Kidney (tissue), 14 donors: ENCODE results near the gene CCDC157. TPM values are rescaled to one million over a fixed set of nuclear protein-coding genes. Genes with fewer than 3 reads are reported as not detected.

ENCODE experiments used
- DNase-seq, 5 donors: peaks; one replicate each; pipeline ENCODE4 v3.0.0-alpha.2; 2013 to 2020
- FAIRE-seq: peaks from 2 replicates; lab custom pipeline; 2012; peaks lifted over from hg19 to GRCh38; lab: Jason Lieb, UNC
- H3K27ac ChIP-seq, 2 donors: one replicate each; pipeline ENCODE4 v1.7.0; 2013; ENCODE audit warnings: low read depth in 2 of 2, low read length in 2 of 2, inconsistent platforms in 1 of 2
- H3K27me3 ChIP-seq: one replicate; pipeline ENCODE4 v1.7.1; 2013; ENCODE audit warnings: low read length, inconsistent platforms; ENCODE audit not compliant: control insufficient read depth, insufficient read depth
- H3K36me3 ChIP-seq, 3 donors: one replicate each; pipeline versions ENCODE4 v1.7.0 to v1.7.1; 2013; ENCODE audit warnings: low read length in 3 of 3, control low read depth in 1 of 3, inconsistent platforms in 1 of 3; ENCODE audit not compliant: insufficient read depth in 3 of 3, control insufficient read depth in 2 of 3
- H3K4me1 ChIP-seq, 3 donors: one replicate each; pipeline versions ENCODE4 v1.7.0 to v1.7.1; 2013; ENCODE audit warnings: low read length in 3 of 3, inconsistent platforms in 1 of 3, low read depth in 1 of 3; ENCODE audit not compliant: control insufficient read depth in 2 of 3, insufficient read depth in 2 of 3
- H3K4me3 ChIP-seq, 3 donors: one replicate each; pipeline versions ENCODE4 v1.7.0 to v1.8.1; 2013; ENCODE audit warnings: low read length in 3 of 3, control low read depth in 1 of 3, inconsistent platforms in 1 of 3
- H3K9ac ChIP-seq, 3 donors: one replicate each; pipeline versions ENCODE4 v1.7.0 to v1.7.1; 2013; ENCODE audit warnings: low read length in 3 of 3, control low read depth in 1 of 3, inconsistent platforms in 1 of 3
- H3K9me3 ChIP-seq, 3 donors: one replicate each; pipeline versions ENCODE4 v1.7.0 to v1.7.1; 2013; ENCODE audit warnings: low read length in 3 of 3, control low read depth in 1 of 3, inconsistent platforms in 1 of 3; ENCODE audit not compliant: control insufficient read depth in 2 of 3, insufficient read depth in 1 of 3
- intact Hi-C: fragments of 100-400 bp; cut with DNase I; formaldehyde crosslinking; loops from one replicate; pipeline ENCODE4 v1.11.1; 2022
- polyA plus RNA-seq: library from polyadenylated mRNA; stranded (reverse); fragments of 350-450 nt; fragmentation: Illumina TruSeq; extraction: RNeasy Lipid Tissue Mini Kit (QIAGEN cat#74804); gene quantifications from one replicate; pipeline ENCODE4 v1.2.3, GENCODE V29; 2014; ENCODE audit warnings: low read depth, low replicate concordance; ENCODE audit not compliant: insufficient read depth
- total RNA-seq: library from RNA; stranded (reverse); fragmentation: NEBNext Ultra II Directional; extraction: Animal tissue kit (Norgen Biotek cat#: 25700); gene quantifications from one replicate; pipeline ENCODE4 v1.2.1, GENCODE V29; 2021
- TF ChIP-seq, protein P1 (sequence below): IDR thresholded peaks from 3 replicates; pipeline ENCODE4 v1.5.1; 2012; ENCODE audit warnings: mild to moderate bottlenecking, moderate library complexity, borderline replicate concordance; ENCODE audit not compliant: insufficient read depth; ENCODE audit errors: extremely low read depth
- donor health status: control.
- donor health status: control.
- donor health status: control.
- donor health status: control.
- donor health status: control.
- donor health status: DM: yes; HTN: yes; CAD: no.
- donor health status: Normal renal cell carcinoma (clear cell type).

The CCDC157 gene
- total and polyA plus RNA-seq, 2 donors from 2014 or later = 5.1 to 6.0 TPM

DNA sequence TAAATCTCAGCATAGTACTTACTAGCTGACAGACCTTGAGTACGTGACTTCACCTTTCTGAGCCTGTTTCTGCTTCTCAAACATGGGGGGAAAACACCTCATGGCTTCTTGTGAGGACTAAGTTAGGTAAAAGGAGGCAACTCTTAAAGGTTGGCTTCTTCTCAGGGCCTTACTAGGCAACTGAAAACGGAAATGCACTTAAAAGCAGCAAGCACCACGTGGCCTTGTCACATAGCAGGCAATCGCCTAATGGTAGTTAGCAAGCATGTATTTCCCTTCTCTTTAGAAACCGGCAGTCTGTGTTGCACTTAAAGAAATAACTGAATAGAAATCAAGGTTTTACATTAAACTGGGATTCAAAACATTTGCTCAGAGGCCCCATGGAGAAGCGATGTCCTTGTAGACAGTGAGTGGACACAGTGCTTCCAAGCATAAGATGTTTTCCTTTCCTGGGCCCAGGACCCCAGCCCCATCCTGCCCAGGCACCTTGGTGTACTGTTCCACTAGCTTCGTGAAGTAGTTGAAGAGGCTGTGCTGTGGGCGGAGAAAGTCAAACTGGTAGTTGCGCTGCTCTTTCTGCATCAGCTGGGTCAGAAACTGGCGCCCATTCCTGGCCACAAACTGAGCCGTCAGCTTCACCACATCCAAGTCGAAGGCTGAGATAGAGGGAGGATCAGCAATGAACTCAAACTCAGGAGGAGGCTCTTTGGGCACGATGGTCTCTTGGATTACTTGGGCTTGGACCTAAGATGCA, 12.2 kb upstream of the CCDC157 start:
- no peak overlapping the region for H3K4me3 ChIP-seq
- no peak overlapping the region for H3K9ac ChIP-seq
- no peaks in the 10 kb centered on the region for H3K4me1 ChIP-seq
- no peak overlapping the region for H3K27ac ChIP-seq
- no peaks in the 10 kb centered on the region for H3K9me3 ChIP-seq
- intact Hi-C loops = no loop called here
- H3K36me3 ChIP-seq = peaks cover 24 to 71% (median 67%) of the 10 kb centered on the region in 3 donors
- DNase-seq = no peak
- no peaks in the 10 kb centered on the region for H3K27me3 ChIP-seq
- TF ChIP-seq, protein P1, sequence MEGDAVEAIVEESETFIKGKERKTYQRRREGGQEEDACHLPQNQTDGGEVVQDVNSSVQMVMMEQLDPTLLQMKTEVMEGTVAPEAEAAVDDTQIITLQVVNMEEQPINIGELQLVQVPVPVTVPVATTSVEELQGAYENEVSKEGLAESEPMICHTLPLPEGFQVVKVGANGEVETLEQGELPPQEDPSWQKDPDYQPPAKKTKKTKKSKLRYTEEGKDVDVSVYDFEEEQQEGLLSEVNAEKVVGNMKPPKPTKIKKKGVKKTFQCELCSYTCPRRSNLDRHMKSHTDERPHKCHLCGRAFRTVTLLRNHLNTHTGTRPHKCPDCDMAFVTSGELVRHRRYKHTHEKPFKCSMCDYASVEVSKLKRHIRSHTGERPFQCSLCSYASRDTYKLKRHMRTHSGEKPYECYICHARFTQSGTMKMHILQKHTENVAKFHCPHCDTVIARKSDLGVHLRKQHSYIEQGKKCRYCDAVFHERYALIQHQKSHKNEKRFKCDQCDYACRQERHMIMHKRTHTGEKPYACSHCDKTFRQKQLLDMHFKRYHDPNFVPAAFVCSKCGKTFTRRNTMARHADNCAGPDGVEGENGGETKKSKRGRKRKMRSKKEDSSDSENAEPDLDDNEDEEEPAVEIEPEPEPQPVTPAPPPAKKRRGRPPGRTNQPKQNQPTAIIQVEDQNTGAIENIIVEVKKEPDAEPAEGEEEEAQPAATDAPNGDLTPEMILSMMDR = no peak
- no peak for FAIRE-seq

GRCh38 chr22:30347255-30347892, 9.4 kb upstream of the CCDC157 start:
- no peak overlapping the region for H3K9ac ChIP-seq
- intact Hi-C loops = no loop called here
- no peak overlapping the region for H3K27ac ChIP-seq
- H3K36me3 ChIP-seq = peaks cover 25 to 69% (median 50%) of the 10 kb centered on the region in 3 donors
- FAIRE-seq (no peak), DNase-seq (no peak)
- H3K4me1 ChIP-seq = no peaks in the 10 kb centered on the region
- no peaks in the 10 kb centered on the region for H3K27me3 ChIP-seq
- TF ChIP-seq, protein P1 = no peak
- no peaks in the 10 kb centered on the region for H3K9me3 ChIP-seq
- H3K4me3 ChIP-seq = no peak overlapping the region

GRCh38 chr22:30348404-30348803, 8.4 kb upstream of the CCDC157 start:
- FAIRE-seq (no peak), DNase-seq (no peak)
- Histone ChIP-seq H3K9ac (no peak overlapping the region), H3K36me3 (peaks cover 19 to 62% (median 47%) of the 10 kb centered on the region in 3 donors), H3K9me3 (no peaks in the 10 kb centered on the region), H3K27ac (no peak overlapping the region), H3K27me3 (no peaks in the 10 kb centered on the region), H3K4me3 (no peak overlapping the region), H3K4me1 (no peaks in the 10 kb centered on the region)
- TF ChIP-seq, protein P1 = no peak
- intact Hi-C loops = no loop called here
